Endodermal cell (in vitro differentiated cells): ENCODE data around the gene KRTDAP. TPM values are rescaled to one million over a fixed set of nuclear protein-coding genes. Genes with fewer than 3 reads are reported as not detected.
"Not testable (repeated sequence)": the region's sequence is repeated elsewhere in the genome, so short reads cannot be mapped to it uniquely, and the experiment has no call there.

ENCODE experiments used
- DNase-seq: peaks from one replicate; pipeline ENCODE4 v3.0.0-alpha.2; 2017
- H3K27ac ChIP-seq: 2 replicates; pipeline ENCODE4 v1.5.1; 2013; ENCODE audit warnings: mild to moderate bottlenecking, low read depth, low read length, moderate library complexity
- H3K27me3 ChIP-seq: 2 replicates; pipeline ENCODE4 v1.6.1; 2013; ENCODE audit warnings: mild to moderate bottlenecking, low read length, moderate library complexity; ENCODE audit not compliant: insufficient read depth, control insufficient read depth, poor library complexity, severe bottlenecking
- H3K36me3 ChIP-seq: 2 replicates; pipeline ENCODE4 v1.7.0; 2013; ENCODE audit warnings: mild to moderate bottlenecking, low read length, moderate library complexity; ENCODE audit not compliant: control insufficient read depth, insufficient read depth
- H3K4me1 ChIP-seq: one replicate; pipeline ENCODE4 v1.7.0; 2013; ENCODE audit warnings: low read length; ENCODE audit not compliant: control insufficient read depth, insufficient read depth
- H3K4me3 ChIP-seq: 2 replicates; pipeline ENCODE4 v1.5.1; 2013; ENCODE audit warnings: mild to moderate bottlenecking, low read length, moderate library complexity
- H3K9ac ChIP-seq: 2 replicates; pipeline ENCODE4 v1.6.1; 2013; ENCODE audit warnings: mild to moderate bottlenecking, low read length, moderate library complexity; ENCODE audit not compliant: poor library complexity, severe bottlenecking; ENCODE audit errors: extremely low read depth
- H3K9me3 ChIP-seq: 2 replicates; pipeline ENCODE4 v1.6.1; 2013; ENCODE audit warnings: mild to moderate bottlenecking, low read length, moderate library complexity; ENCODE audit not compliant: control insufficient read depth
- H3K27ac Mint-ChIP-seq: 2 replicates; pipeline ENCODE4 v1.8.0; 2020; ENCODE audit warnings: mixed read lengths
- H3K27me3 Mint-ChIP-seq: 2 replicates; pipeline ENCODE4 v1.8.0; 2021; ENCODE audit warnings: mild to moderate bottlenecking, mixed read lengths; ENCODE audit not compliant: insufficient read depth
- H3K36me3 Mint-ChIP-seq: 2 replicates; pipeline ENCODE4 v1.8.0; 2020; ENCODE audit warnings: low read depth, mixed read lengths
- H3K4me1 Mint-ChIP-seq: 2 replicates; pipeline ENCODE4 v1.8.0; 2020; ENCODE audit warnings: mixed read lengths
- H3K4me3 Mint-ChIP-seq: 2 replicates; pipeline ENCODE4 v1.8.0; 2020; ENCODE audit warnings: mild to moderate bottlenecking, moderate library complexity, mixed read lengths
- H3K9me3 Mint-ChIP-seq: 2 replicates; pipeline ENCODE4 v1.8.0; 2020; ENCODE audit warnings: mild to moderate bottlenecking, mixed read lengths
- WGBS, 2 experiments: methylation state at CpG; one replicate each; pipeline versions ENCODE4 v1.1.5 to v1.1.7; 2013; ENCODE audit warnings: missing lambda C conversion rate in 2 of 2, mixed read lengths in 1 of 2; ENCODE audit not compliant: insufficient coverage in 1 of 2, insufficient read length in 1 of 2; 5-methylcytosine and 5-hydroxymethylcytosine counted together
- total RNA-seq, 2 donors: library from RNA; stranded (reverse); fragmentation: NEBNext Ultra II Directional in 1 of 2; extraction: Animal tissue kit (Norgen Biotek cat#: 25700) in 1 of 2; gene quantifications; 2 replicates in 1 of 2; 3 replicates in 1 of 2; pipeline ENCODE4 v1.2.1, GENCODE V29; 2021
- TF ChIP-seq, protein P1 (sequence below): fragments of 200-600 bp; sonication (generic); conservative IDR thresholded peaks from 2 replicates; pipeline ENCODE4 v1.5.0; 2021; ENCODE audit warnings: antibody characterized with exemption, mild to moderate bottlenecking

The KRTDAP gene
- total RNA-seq, 2 donors from 2014 or later, result 3.4 to 4.2 TPM

DNA sequence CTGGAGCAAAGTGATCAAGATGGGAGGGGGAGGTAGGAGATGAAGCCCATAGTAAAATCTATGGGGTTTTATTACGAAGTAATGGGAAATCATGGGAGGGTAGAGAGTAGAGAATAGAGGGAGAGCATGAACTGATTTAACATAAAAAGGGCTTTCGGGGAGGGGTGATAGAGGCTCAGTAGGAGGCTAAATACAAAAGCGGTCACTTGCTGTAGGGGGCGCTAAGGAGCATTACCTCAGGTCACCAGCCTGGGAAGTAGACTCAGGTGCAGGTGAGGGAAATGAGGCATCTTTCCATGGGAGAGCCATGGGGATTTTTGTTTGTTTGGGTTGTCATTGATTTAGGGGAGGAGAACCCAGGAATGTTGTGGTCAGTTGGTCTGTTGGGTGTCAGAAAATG, 14.1 kb downstream of the KRTDAP start:
- H3K36me3 Mint-ChIP-seq, result no peaks in the 10 kb centered on the region
- peaks cover 5% of the 10 kb centered on the region for H3K4me1 ChIP-seq
- no peaks in the 10 kb centered on the region for H3K9me3 Mint-ChIP-seq
- TF ChIP-seq, protein P1, sequence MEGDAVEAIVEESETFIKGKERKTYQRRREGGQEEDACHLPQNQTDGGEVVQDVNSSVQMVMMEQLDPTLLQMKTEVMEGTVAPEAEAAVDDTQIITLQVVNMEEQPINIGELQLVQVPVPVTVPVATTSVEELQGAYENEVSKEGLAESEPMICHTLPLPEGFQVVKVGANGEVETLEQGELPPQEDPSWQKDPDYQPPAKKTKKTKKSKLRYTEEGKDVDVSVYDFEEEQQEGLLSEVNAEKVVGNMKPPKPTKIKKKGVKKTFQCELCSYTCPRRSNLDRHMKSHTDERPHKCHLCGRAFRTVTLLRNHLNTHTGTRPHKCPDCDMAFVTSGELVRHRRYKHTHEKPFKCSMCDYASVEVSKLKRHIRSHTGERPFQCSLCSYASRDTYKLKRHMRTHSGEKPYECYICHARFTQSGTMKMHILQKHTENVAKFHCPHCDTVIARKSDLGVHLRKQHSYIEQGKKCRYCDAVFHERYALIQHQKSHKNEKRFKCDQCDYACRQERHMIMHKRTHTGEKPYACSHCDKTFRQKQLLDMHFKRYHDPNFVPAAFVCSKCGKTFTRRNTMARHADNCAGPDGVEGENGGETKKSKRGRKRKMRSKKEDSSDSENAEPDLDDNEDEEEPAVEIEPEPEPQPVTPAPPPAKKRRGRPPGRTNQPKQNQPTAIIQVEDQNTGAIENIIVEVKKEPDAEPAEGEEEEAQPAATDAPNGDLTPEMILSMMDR, result peak; percentile 79
- H3K27me3 Mint-ChIP-seq, result no peaks in the 10 kb centered on the region
- H3K9ac ChIP-seq, result no peak overlapping the region
- WGBS, 2 experiments, result 75 to 83% methylated on average over 4 of the region's 4 CpGs
- peaks cover 5% of the 10 kb centered on the region for H3K9me3 ChIP-seq
- H3K4me3 Mint-ChIP-seq, result no peak overlapping the region
- H3K4me3 ChIP-seq, result no peak overlapping the region
- H3K27ac ChIP-seq, result no peak overlapping the region
- H3K27me3 ChIP-seq, result no peaks in the 10 kb centered on the region
- DNase-seq, result peak; percentile 83
- H3K4me1 Mint-ChIP-seq, result peaks cover 42% of the 10 kb centered on the region
- H3K36me3 ChIP-seq, result no peaks in the 10 kb centered on the region
- H3K27ac Mint-ChIP-seq, result peak overlapping the region; percentile 1

DNA sequence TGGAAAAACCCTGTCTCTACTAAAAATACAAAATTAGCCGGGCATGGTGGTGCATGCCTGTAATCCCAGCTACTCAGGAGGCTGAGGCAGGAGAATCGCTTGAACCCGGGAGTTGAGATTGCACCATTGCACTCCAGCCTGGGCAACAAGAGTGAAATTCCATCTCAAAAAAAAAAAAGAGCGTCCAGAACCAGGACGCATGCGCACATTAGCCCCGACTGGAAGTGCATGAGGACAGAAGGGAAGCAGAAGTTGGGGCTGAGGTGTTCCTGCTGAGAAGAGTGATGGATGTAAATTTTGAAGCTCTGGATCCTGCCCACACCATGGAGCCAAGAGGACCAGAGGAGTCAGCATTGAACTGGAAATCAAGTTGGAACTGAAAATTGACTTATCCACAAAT, 15.7 kb downstream of the KRTDAP start:
- H3K4me1 Mint-ChIP-seq, result peaks cover 49% of the 10 kb centered on the region
- WGBS, 2 experiments, result 89 to 97% methylated on average over 4 to 7 of the region's 7 CpGs
- not testable (repeated sequence) for H3K4me3 ChIP-seq, H3K9me3 Mint-ChIP-seq, H3K27me3 Mint-ChIP-seq, H3K9ac ChIP-seq, H3K27me3 ChIP-seq, H3K36me3 Mint-ChIP-seq, DNase-seq, H3K4me3 Mint-ChIP-seq, H3K4me1 ChIP-seq, H3K9me3 ChIP-seq, H3K27ac ChIP-seq, H3K27ac Mint-ChIP-seq, H3K36me3 ChIP-seq

DNA sequence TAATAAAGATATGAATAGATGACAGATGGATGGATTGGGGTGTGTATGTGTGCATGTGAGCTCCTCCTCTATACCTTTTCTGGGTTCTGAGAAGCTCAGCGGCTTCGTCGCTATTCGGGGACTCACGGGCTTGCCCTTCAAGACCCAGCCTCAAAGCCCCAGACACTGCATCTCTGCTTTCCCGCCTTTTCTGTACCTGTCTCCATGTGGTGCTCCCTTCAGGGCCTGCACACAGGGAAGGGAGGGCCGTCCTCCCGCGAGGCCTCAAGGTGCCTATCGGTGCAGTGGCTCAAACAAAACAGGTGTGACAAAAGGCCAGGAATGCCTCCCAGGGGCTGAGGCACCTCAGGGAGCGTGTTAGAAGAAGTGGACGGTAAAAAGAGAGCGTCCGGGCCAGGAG, 16.2 kb downstream of the KRTDAP start:
- H3K27me3 ChIP-seq, result no peaks in the 10 kb centered on the region
- no peaks in the 10 kb centered on the region for H3K9me3 ChIP-seq
- H3K4me3 Mint-ChIP-seq, result no peak overlapping the region
- no peak overlapping the region for H3K27ac Mint-ChIP-seq
- H3K4me3 ChIP-seq, result no peak overlapping the region
- no peaks in the 10 kb centered on the region for H3K27me3 Mint-ChIP-seq
- no peak overlapping the region for H3K9ac ChIP-seq
- H3K36me3 Mint-ChIP-seq, result no peaks in the 10 kb centered on the region
- H3K4me1 ChIP-seq, result peaks cover 9% of the 10 kb centered on the region
- WGBS, 2 experiments, result 94 to 97% methylated on average over 7 to 14 of the region's 14 CpGs
- no peaks in the 10 kb centered on the region for H3K9me3 Mint-ChIP-seq
- H3K36me3 ChIP-seq, result no peaks in the 10 kb centered on the region
- DNase-seq, result no peak
- TF ChIP-seq, protein P1, result no peak
- H3K4me1 Mint-ChIP-seq, result peaks cover 47% of the 10 kb centered on the region
- H3K27ac ChIP-seq, result no peak overlapping the region

DNA sequence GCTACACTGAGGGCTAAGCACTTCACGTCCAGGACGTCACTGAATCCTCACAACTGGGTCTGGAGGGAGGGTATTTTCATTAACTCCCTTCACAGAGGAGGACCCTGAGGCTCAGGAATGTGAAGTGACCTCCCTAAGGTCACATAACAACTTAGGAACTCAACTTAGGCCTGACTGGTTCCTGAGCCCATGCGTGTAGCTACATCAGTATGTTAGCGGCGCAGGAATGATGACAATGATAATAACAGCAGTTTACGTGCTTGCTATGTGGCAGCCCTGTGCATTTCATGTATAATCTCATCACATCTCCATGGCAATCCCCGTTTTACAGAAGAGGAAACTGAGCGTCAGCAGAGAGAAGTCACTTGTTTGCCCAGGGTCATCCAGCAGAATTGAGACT, 18.3 kb downstream of the KRTDAP start:
- no peaks in the 10 kb centered on the region for H3K9me3 ChIP-seq
- peak overlapping the region; percentile 87 for H3K27ac Mint-ChIP-seq
- H3K4me1 Mint-ChIP-seq, result peaks cover 49% of the 10 kb centered on the region
- WGBS, 2 experiments, result 88 to 89% methylated on average over 7 to 8 of the region's 8 CpGs
- H3K27me3 ChIP-seq, result no peaks in the 10 kb centered on the region
- H3K9ac ChIP-seq, result no peak overlapping the region
- DNase-seq, result peak; percentile 62
- peaks cover 16% of the 10 kb centered on the region for H3K4me1 ChIP-seq
- no peaks in the 10 kb centered on the region for H3K9me3 Mint-ChIP-seq
- no peaks in the 10 kb centered on the region for H3K36me3 Mint-ChIP-seq
- TF ChIP-seq, protein P1, result no peak
- H3K4me3 Mint-ChIP-seq, result no peak overlapping the region
- no peaks in the 10 kb centered on the region for H3K36me3 ChIP-seq
- no peak overlapping the region for H3K27ac ChIP-seq
- no peaks in the 10 kb centered on the region for H3K27me3 Mint-ChIP-seq
- no peak overlapping the region for H3K4me3 ChIP-seq

DNA sequence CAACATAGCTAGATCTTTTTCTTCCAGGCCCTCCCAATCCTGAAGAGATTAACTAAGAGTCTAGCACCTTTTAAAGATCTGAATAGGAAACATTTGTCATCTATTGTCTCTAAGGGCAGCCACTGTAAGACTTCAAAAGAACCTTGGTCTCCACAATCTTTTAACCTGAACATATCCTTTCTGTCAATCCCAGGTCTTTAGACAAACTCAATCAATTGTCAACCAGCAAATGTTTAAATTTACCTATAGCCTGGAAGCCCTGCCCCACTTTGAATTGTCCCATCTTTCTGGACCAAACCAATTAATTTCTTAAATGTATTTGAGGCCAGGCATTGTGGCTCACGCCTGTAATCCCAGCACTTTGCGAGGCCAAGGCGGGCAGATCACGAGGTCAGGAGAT, 19.2 kb downstream of the KRTDAP start:
- WGBS, 2 experiments, result 33 to 70% methylated on average over 4 of the region's 4 CpGs
- H3K9me3 ChIP-seq, H3K36me3 ChIP-seq, H3K36me3 Mint-ChIP-seq, H3K4me3 ChIP-seq, H3K27ac ChIP-seq, H3K27me3 Mint-ChIP-seq, DNase-seq, H3K9me3 Mint-ChIP-seq, H3K4me3 Mint-ChIP-seq, H3K9ac ChIP-seq, H3K27me3 ChIP-seq: not testable (repeated sequence)
- peaks cover 49% of the 10 kb centered on the region for H3K4me1 Mint-ChIP-seq
- peak overlapping the region; percentile 87 for H3K27ac Mint-ChIP-seq
- H3K4me1 ChIP-seq, result peaks cover 16% of the 10 kb centered on the region
